Left ventricle myocardium inferior (tissue), 1 donor: Measurements from ENCODE around the gene KRT23. TPM values are rescaled to one million over a fixed set of nuclear protein-coding genes. Genes with fewer than 3 reads are reported as not detected.

ENCODE experiments used
- DNase-seq: peaks from one replicate; pipeline ENCODE4 v3.0.0-alpha.2; 2020
- H3K27ac ChIP-seq: fragments of 200-600 bp; replicated peaks from 2 replicates; pipeline ENCODE4 v1.8.0; 2021
- H3K27me3 ChIP-seq: fragments of 200-600 bp; 2 replicates; pipeline ENCODE4 v1.8.0; 2021; ENCODE audit warnings: low read depth
- H3K36me3 ChIP-seq: fragments of 200-600 bp; 2 replicates; pipeline ENCODE4 v1.8.0; 2021
- H3K4me1 ChIP-seq: fragments of 200-600 bp; 2 replicates; pipeline ENCODE4 v1.8.0; 2021
- H3K4me3 ChIP-seq: fragments of 200-600 bp; 2 replicates; pipeline ENCODE4 v1.8.0; 2021; ENCODE audit warnings: mild to moderate bottlenecking, moderate library complexity
- H3K9me3 ChIP-seq: fragments of 200-600 bp; replicated peaks from 2 replicates; pipeline ENCODE4 v1.8.0; 2021
- CTCF ChIP-seq: fragments of 200-600 bp; IDR thresholded peaks from 2 replicates; pipeline ENCODE4 v1.8.0; 2021; ENCODE audit warnings: antibody characterized with exemption, mild to moderate bottlenecking, borderline replicate concordance
- intact Hi-C: fragments of 100-400 bp; cut with micrococcal nuclease; formaldehyde crosslinking; loops from one replicate; pipeline ENCODE4 v1.11.0; 2022
- total RNA-seq: library from RNA; stranded (reverse); fragmentation: NEBNext Ultra II Directional; extraction: Animal tissue kit (Norgen Biotek cat#: 25700); gene quantifications from one replicate; pipeline ENCODE4 v1.2.1, GENCODE V29; 2021
- donor health status: DM: no; HTN: yes; CAD: no; lungs with severe emphysema.

Gene KRT23
- total RNA-seq, 1 donor from 2014 or later, result 0.33 TPM

GRCh38 chr17:40906613-40907012 is 30.8 kb downstream of the KRT23 start:
- intact Hi-C loops, result no loop called here
- H3K36me3 ChIP-seq, result no peaks in the 10 kb centered on the region
- DNase-seq, result no peak
- H3K27me3 ChIP-seq, result peaks cover 77% of the 10 kb centered on the region
- no peak overlapping the region for H3K27ac ChIP-seq
- TF ChIP-seq CTCF, result no peak
- no peaks in the 10 kb centered on the region for H3K9me3 ChIP-seq
- no peaks in the 10 kb centered on the region for H3K4me1 ChIP-seq
- H3K4me3 ChIP-seq, result no peak overlapping the region

GRCh38 chr17:40905370-40905769 is 32.1 kb downstream of the KRT23 start:
- peaks cover 79% of the 10 kb centered on the region for H3K27me3 ChIP-seq
- H3K4me3 ChIP-seq, result no peak overlapping the region
- no peaks in the 10 kb centered on the region for H3K9me3 ChIP-seq
- H3K27ac ChIP-seq, result no peak overlapping the region
- intact Hi-C loops, result no loop called here
- H3K4me1 ChIP-seq, result no peaks in the 10 kb centered on the region
- no peak for DNase-seq
- no peak for TF ChIP-seq CTCF
- H3K36me3 ChIP-seq, result no peaks in the 10 kb centered on the region

GRCh38 chr17:40903129-40903847 is 34.2 kb downstream of the KRT23 start:
- Histone ChIP-seq H3K4me1 (no peaks in the 10 kb centered on the region), H3K4me3 (no peak overlapping the region), H3K27me3 (peaks cover 87% of the 10 kb centered on the region), H3K36me3 (no peaks in the 10 kb centered on the region), H3K9me3 (no peaks in the 10 kb centered on the region), H3K27ac (no peak overlapping the region)
- no peak for DNase-seq
- TF ChIP-seq CTCF, result no peak
- intact Hi-C loops, result no loop called here

GRCh38 chr17:40902498-40902897 is 34.9 kb downstream of the KRT23 start:
- no peak for DNase-seq

GRCh38 chr17:40901981-40902474 is 35.4 kb downstream of the KRT23 start:
- no peaks in the 10 kb centered on the region for H3K9me3 ChIP-seq
- intact Hi-C loops, result no loop called here
- H3K27me3 ChIP-seq, result peaks cover 83% of the 10 kb centered on the region
- no peak for TF ChIP-seq CTCF
- H3K4me1 ChIP-seq, result no peaks in the 10 kb centered on the region
- no peak overlapping the region for H3K27ac ChIP-seq
- H3K36me3 ChIP-seq, result no peaks in the 10 kb centered on the region
- no peak overlapping the region for H3K4me3 ChIP-seq
- DNase-seq, result no peak

More at GRCh38 chr17:40902498-40902897, 34.9 kb downstream of the KRT23 start:
- H3K36me3 ChIP-seq, result no peaks in the 10 kb centered on the region
- H3K27ac ChIP-seq, result no peak overlapping the region
- intact Hi-C loops, result no loop called here
- H3K4me3 ChIP-seq, result no peak overlapping the region
- peaks cover 86% of the 10 kb centered on the region for H3K27me3 ChIP-seq
- no peaks in the 10 kb centered on the region for H3K9me3 ChIP-seq
- TF ChIP-seq CTCF, result no peak
- H3K4me1 ChIP-seq, result no peaks in the 10 kb centered on the region
